Breast epithelium (tissue), 4 donors: ENCODE measurements around the gene KLHL29. TPM values are rescaled to one million over a fixed set of nuclear protein-coding genes. Genes with fewer than 3 reads are reported as not detected.
A peak's percentile ranks its signal among the peaks of the same experiment; 100 is the strongest.

ENCODE experiments used
- DNase-seq, 2 donors: peaks; one replicate each; pipeline ENCODE4 v3.0.0-alpha.2; 2019; ENCODE audit warnings: low spot score in 2 of 2
- H3K27ac ChIP-seq, 2 donors: fragments of 200-600 bp; sonication (generic) in 1 of 2; one replicate each; pipeline ENCODE4 v1.5.1; 2016 to 2019; ENCODE audit warnings: mild to moderate bottlenecking in 1 of 2
- H3K27me3 ChIP-seq, 2 donors: fragments of 200-600 bp; sonication (generic) in 1 of 2; one replicate each; pipeline versions ENCODE4 v1.5.1 to v1.6.0; 2017 to 2019; ENCODE audit warnings: control low read depth in 1 of 2, mild to moderate bottlenecking in 1 of 2
- H3K36me3 ChIP-seq: fragments of 200-600 bp; one replicate; pipeline ENCODE4 v1.5.1; 2019
- H3K4me1 ChIP-seq, 2 donors: fragments of 200-600 bp; sonication (generic); one replicate each; pipeline ENCODE4 v1.5.1; 2016 to 2019; ENCODE audit warnings: control low read depth in 1 of 2
- H3K4me3 ChIP-seq, 3 donors: fragments of 200-600 bp; sonication (generic); 1 replicate in 2 of 3; 2 replicates in 1 of 3; pipeline ENCODE4 v1.5.1; 2016 to 2019; ENCODE audit warnings: mild to moderate bottlenecking in 3 of 3, moderate library complexity in 2 of 3
- H3K9me3 ChIP-seq, 2 donors: fragments of 200-600 bp; sonication (generic) in 1 of 2; one replicate each; pipeline ENCODE4 v1.5.1; 2016 to 2019; ENCODE audit warnings: control low read depth in 1 of 2
- CTCF ChIP-seq, 3 donors: fragments of 450-650 bp; IDR thresholded peaks; one replicate each; pipeline ENCODE4 v1.5.1; 2016 to 2017; ENCODE audit warnings: antibody characterized with exemption in 3 of 3, mild to moderate bottlenecking in 3 of 3, moderate library complexity in 3 of 3
- POLR2A ChIP-seq: fragments of 450-650 bp; IDR thresholded peaks from one replicate; pipeline ENCODE4 v1.6.1; 2016; ENCODE audit warnings: antibody characterized with exemption, mild to moderate bottlenecking, moderate library complexity
- POLR2AphosphoS5 ChIP-seq, 3 donors: sonication (generic); formaldehyde crosslinking; IDR thresholded peaks; one replicate each; pipeline ENCODE4 v1.6.1; 2017; ENCODE audit warnings: antibody characterized with exemption in 3 of 3
- intact Hi-C: fragments of 100-400 bp; cut with DNase I; formaldehyde crosslinking; loops from one replicate; pipeline ENCODE4 v1.15.1; 2023; ENCODE audit warnings: low total_unique reads
- total RNA-seq, 3 donors: library from RNA; depleted of rRNA; stranded (reverse); fragments of >200 nt; gene quantifications; one replicate each; pipeline ENCODE4 v1.1.0, GENCODE V29; 2016

The KLHL29 gene
- total RNA-seq, 3 donors from 2014 or later: 4.5 to 20.9 (median 14.7) TPM

GRCh38 chr2:23618794-23619530, 234.0 kb downstream of the KLHL29 start:
- no peaks in the 10 kb centered on the region for H3K36me3 ChIP-seq
- no peak for TF ChIP-seq POLR2AphosphoS5 (IDR thresholded peaks at IDR 0.05)
- TF ChIP-seq POLR2A: no peak
- TF ChIP-seq CTCF (IDR thresholded peaks at IDR 0.05): no peak
- H3K27ac ChIP-seq: peak overlapping the region; percentile 28 to 86
- DNase-seq: no peak
- intact Hi-C loops: no loop called here
- H3K4me3 ChIP-seq: no peak overlapping the region
- peaks cover 0 to 7% of the 10 kb centered on the region in 2 donors for H3K4me1 ChIP-seq
- peaks cover 0 to under 1% of the 10 kb centered on the region in 2 donors for H3K9me3 ChIP-seq
- H3K27me3 ChIP-seq: no peaks in the 10 kb centered on the region

GRCh38 chr2:23619941-23620340, 235.0 kb downstream of the KLHL29 start:
- Histone ChIP-seq H3K27me3 (no peaks in the 10 kb centered on the region), H3K4me3 (no peak overlapping the region), H3K27ac (peak overlapping the region in 1 of 2 donors; percentile 61), H3K36me3 (no peaks in the 10 kb centered on the region), H3K9me3 (peaks cover 0 to 6% of the 10 kb centered on the region in 2 donors), H3K4me1 (peaks cover 0 to 7% of the 10 kb centered on the region in 2 donors)
- intact Hi-C loops: no loop called here
- TF ChIP-seq CTCF (IDR thresholded peaks at IDR 0.05) (no peak), POLR2AphosphoS5 (IDR thresholded peaks at IDR 0.05) (no peak), POLR2A (no peak)
- no peak for DNase-seq

GRCh38 chr2:23620841-23621341, 235.9 kb downstream of the KLHL29 start:
- Histone ChIP-seq H3K4me1 (peaks cover 0 to 7% of the 10 kb centered on the region in 2 donors), H3K27me3 (no peaks in the 10 kb centered on the region), H3K4me3 (no peak overlapping the region), H3K9me3 (peaks cover 0 to 6% of the 10 kb centered on the region in 2 donors), H3K36me3 (no peaks in the 10 kb centered on the region), H3K27ac (peak overlapping the region in 1 of 2 donors; percentile 1)
- DNase-seq: no peak
- intact Hi-C loops: no loop called here
- TF ChIP-seq POLR2A (no peak), CTCF (IDR thresholded peaks at IDR 0.05) (no peak), POLR2AphosphoS5 (IDR thresholded peaks at IDR 0.05) (no peak)

- Histone ChIP-seq H3K36me3 (no peaks in the 10 kb centered on the region), H3K27ac (no peak overlapping the region), H3K9me3 (peaks cover 0 to 6% of the 10 kb centered on the region in 2 donors), H3K4me3 (no peak overlapping the region), H3K4me1 (peaks cover 0 to 7% of the 10 kb centered on the region in 2 donors), H3K27me3 (no peaks in the 10 kb centered on the region)
- intact Hi-C loops: no loop called here
- no peak for DNase-seq
- TF ChIP-seq POLR2A (no peak), CTCF (IDR thresholded peaks at IDR 0.05) (no peak), POLR2AphosphoS5 (IDR thresholded peaks at IDR 0.05) (no peak)
These were observed 236.6 kb downstream of the KLHL29 start for GRCh38 chr2:23621616-23622015.

GRCh38 chr2:23622466-23622865, 237.5 kb downstream of the KLHL29 start:
- H3K4me3 ChIP-seq: no peak overlapping the region
- peaks cover 0 to 7% of the 10 kb centered on the region in 2 donors for H3K4me1 ChIP-seq
- no peak for DNase-seq
- H3K27me3 ChIP-seq: no peaks in the 10 kb centered on the region
- no peak overlapping the region for H3K27ac ChIP-seq
- peaks cover 0 to 6% of the 10 kb centered on the region in 2 donors for H3K9me3 ChIP-seq
- H3K36me3 ChIP-seq: no peaks in the 10 kb centered on the region
- no peak for TF ChIP-seq CTCF (IDR thresholded peaks at IDR 0.05)
- no peak for TF ChIP-seq POLR2AphosphoS5 (IDR thresholded peaks at IDR 0.05)
- TF ChIP-seq POLR2A: no peak
- intact Hi-C loops: no loop called here
